ENCODE results near the gene CDKN2B-AS1.
A peak's percentile ranks its signal among the peaks of the same experiment; 100 is the strongest.

CDKN2B-AS1 gene

GRCh38 chr9:21982861-21983560, 11.6 kb upstream of the CDKN2B-AS1 start:
- H3K27me3 ChIP-seq (ENCODE audit: control insufficient read depth, insufficient read depth, low read length): peaks cover 27% of the 10 kb centered on the region
- no peaks in the 10 kb centered on the region for H3K4me1 ChIP-seq (ENCODE audit: control insufficient read depth, insufficient read depth, low read length)
- no peak overlapping the region for H3K4me3 ChIP-seq (ENCODE audit: low read length)
- no peak overlapping the region for H3K27ac ChIP-seq (ENCODE audit: low read length)
- no peaks in the 10 kb centered on the region for H3K9me3 ChIP-seq (ENCODE audit: control insufficient read depth, insufficient read depth, low read length)
- DNase-seq (ENCODE audit: low read depth, low spot score): no peak
- H3K36me3 ChIP-seq (ENCODE audit: control insufficient read depth, insufficient read depth, low read length): no peaks in the 10 kb centered on the region
- no CpG with 5 or more reads among the region's 1 CpG for WGBS (ENCODE audit: insufficient coverage, insufficient read length)

GRCh38 chr9:21983561-21983935, 11.0 kb upstream of the CDKN2B-AS1 start:
- Histone ChIP-seq H3K27me3 (ENCODE audit: control insufficient read depth, insufficient read depth, low read length) (peaks cover 29% of the 10 kb centered on the region), H3K27ac (ENCODE audit: low read length) (no peak overlapping the region), H3K4me1 (ENCODE audit: control insufficient read depth, insufficient read depth, low read length) (no peaks in the 10 kb centered on the region), H3K36me3 (ENCODE audit: control insufficient read depth, insufficient read depth, low read length) (no peaks in the 10 kb centered on the region), H3K4me3 (ENCODE audit: low read length) (no peak overlapping the region), H3K9me3 (ENCODE audit: control insufficient read depth, insufficient read depth, low read length) (no peaks in the 10 kb centered on the region)
- no CpG with 5 or more reads among the region's 1 CpG for WGBS (ENCODE audit: insufficient coverage, insufficient read length)
- no peak for DNase-seq (ENCODE audit: low read depth, low spot score)

GRCh38 chr9:21984101-21984500, 10.5 kb upstream of the CDKN2B-AS1 start:
- H3K4me3 ChIP-seq (ENCODE audit: low read length): no peak overlapping the region
- no peaks in the 10 kb centered on the region for H3K4me1 ChIP-seq (ENCODE audit: control insufficient read depth, insufficient read depth, low read length)
- H3K27me3 ChIP-seq (ENCODE audit: control insufficient read depth, insufficient read depth, low read length): peaks cover 27% of the 10 kb centered on the region
- no peak for DNase-seq (ENCODE audit: low read depth, low spot score)
- H3K27ac ChIP-seq (ENCODE audit: low read length): no peak overlapping the region
- no peaks in the 10 kb centered on the region for H3K9me3 ChIP-seq (ENCODE audit: control insufficient read depth, insufficient read depth, low read length)
- no peaks in the 10 kb centered on the region for H3K36me3 ChIP-seq (ENCODE audit: control insufficient read depth, insufficient read depth, low read length)

- Histone ChIP-seq H3K4me1 (ENCODE audit: control insufficient read depth, insufficient read depth, low read length) (no peaks in the 10 kb centered on the region), H3K36me3 (ENCODE audit: control insufficient read depth, insufficient read depth, low read length) (no peaks in the 10 kb centered on the region), H3K27ac (ENCODE audit: low read length) (no peak overlapping the region), H3K27me3 (ENCODE audit: control insufficient read depth, insufficient read depth, low read length) (peaks cover 31% of the 10 kb centered on the region), H3K4me3 (ENCODE audit: low read length) (no peak overlapping the region), H3K9me3 (ENCODE audit: control insufficient read depth, insufficient read depth, low read length) (no peaks in the 10 kb centered on the region)
- WGBS (ENCODE audit: insufficient coverage, insufficient read length): no CpG with 5 or more reads among the region's 5 CpGs
- no peak for DNase-seq (ENCODE audit: low read depth, low spot score)
Measured at GRCh38 chr9:21985964-21986667, 8.5 kb upstream of the CDKN2B-AS1 start.

GRCh38 chr9:21988056-21988990, 6.3 kb upstream of the CDKN2B-AS1 start:
- no peak for DNase-seq (ENCODE audit: low read depth, low spot score)
- Histone ChIP-seq H3K27ac (ENCODE audit: low read length) (no peak overlapping the region), H3K4me3 (ENCODE audit: low read length) (no peak overlapping the region), H3K4me1 (ENCODE audit: control insufficient read depth, insufficient read depth, low read length) (no peaks in the 10 kb centered on the region), H3K9me3 (ENCODE audit: control insufficient read depth, insufficient read depth, low read length) (no peaks in the 10 kb centered on the region), H3K27me3 (ENCODE audit: control insufficient read depth, insufficient read depth, low read length) (peaks cover 38% of the 10 kb centered on the region), H3K36me3 (ENCODE audit: control insufficient read depth, insufficient read depth, low read length) (no peaks in the 10 kb centered on the region)
- no CpG with 5 or more reads among the region's 9 CpGs for WGBS (ENCODE audit: insufficient coverage, insufficient read length)

- no peak overlapping the region for H3K27ac ChIP-seq (ENCODE audit: low read length)
- WGBS (ENCODE audit: insufficient coverage, insufficient read length): no CpG with 5 or more reads among the region's 35 CpGs
Measured at GRCh38 chr9:21989440-21990189, 5.0 kb upstream of the CDKN2B-AS1 start.

GRCh38 chr9:21991072-21991959, 3.3 kb upstream of the CDKN2B-AS1 start:
- no peak overlapping the region for H3K4me3 ChIP-seq (ENCODE audit: low read length)
- peaks cover 49% of the 10 kb centered on the region for H3K27me3 ChIP-seq (ENCODE audit: control insufficient read depth, insufficient read depth, low read length)
- no peaks in the 10 kb centered on the region for H3K36me3 ChIP-seq (ENCODE audit: control insufficient read depth, insufficient read depth, low read length)
- no peaks in the 10 kb centered on the region for H3K9me3 ChIP-seq (ENCODE audit: control insufficient read depth, insufficient read depth, low read length)
- H3K27ac ChIP-seq (ENCODE audit: low read length): no peak overlapping the region
- no peak for DNase-seq (ENCODE audit: low read depth, low spot score)
- H3K4me1 ChIP-seq (ENCODE audit: control insufficient read depth, insufficient read depth, low read length): no peaks in the 10 kb centered on the region
- no CpG with 5 or more reads among the region's 5 CpGs for WGBS (ENCODE audit: insufficient coverage, insufficient read length)

More at GRCh38 chr9:21989440-21990189, 5.0 kb upstream of the CDKN2B-AS1 start:
- Histone ChIP-seq H3K4me3 (ENCODE audit: low read length) (peak overlapping the region; percentile 19; the same call in 1 of the 2 replicates), H3K27me3 (ENCODE audit: control insufficient read depth, insufficient read depth, low read length) (peaks cover 42% of the 10 kb centered on the region), H3K9me3 (ENCODE audit: control insufficient read depth, insufficient read depth, low read length) (no peaks in the 10 kb centered on the region), H3K36me3 (ENCODE audit: control insufficient read depth, insufficient read depth, low read length) (no peaks in the 10 kb centered on the region), H3K4me1 (ENCODE audit: control insufficient read depth, insufficient read depth, low read length) (no peaks in the 10 kb centered on the region)
- DNase-seq (ENCODE audit: low read depth, low spot score): no peak

- no CpG with 5 or more reads among the region's 4 CpGs for WGBS (ENCODE audit: insufficient coverage, insufficient read length)
- no peaks in the 10 kb centered on the region for H3K9me3 ChIP-seq (ENCODE audit: control insufficient read depth, insufficient read depth, low read length)
- H3K4me3 ChIP-seq (ENCODE audit: low read length): no peak overlapping the region
- H3K4me1 ChIP-seq (ENCODE audit: control insufficient read depth, insufficient read depth, low read length): no peaks in the 10 kb centered on the region; the same call in 1 of the 2 replicates
- H3K27me3 ChIP-seq (ENCODE audit: control insufficient read depth, insufficient read depth, low read length): peaks cover 51% of the 10 kb centered on the region
- no peak overlapping the region for H3K27ac ChIP-seq (ENCODE audit: low read length)
- no peak for DNase-seq (ENCODE audit: low read depth, low spot score)
- H3K36me3 ChIP-seq (ENCODE audit: control insufficient read depth, insufficient read depth, low read length): no peaks in the 10 kb centered on the region
Measured at GRCh38 chr9:21993007-21993406, 1.6 kb upstream of the CDKN2B-AS1 start.

GRCh38 chr9:21993893-21994555, 567 bp upstream of the CDKN2B-AS1 start, which contains the start of gene CDKN2A:
Gene CDKN2A, minus strand, starts transcription at chr9:21994392.
- Histone ChIP-seq H3K4me3 (ENCODE audit: low read length) (peak within 1 kb of the TSS; percentile 56; the same call in 1 of the 2 replicates), H3K4me1 (ENCODE audit: control insufficient read depth, insufficient read depth, low read length) (no peaks in the 10 kb centered on the region; the same call in 1 of the 2 replicates), H3K9me3 (ENCODE audit: control insufficient read depth, insufficient read depth, low read length) (no peaks in the 10 kb centered on the region), H3K27me3 (ENCODE audit: control insufficient read depth, insufficient read depth, low read length) (peaks cover 44% of the 10 kb centered on the region), H3K36me3 (ENCODE audit: control insufficient read depth, insufficient read depth, low read length) (no peaks in the 10 kb centered on the region), H3K27ac (ENCODE audit: low read length) (no peak within 1 kb of the TSS)
- no CpG with 5 or more reads among the region's 53 CpGs for WGBS (ENCODE audit: insufficient coverage, insufficient read length)
- DNase-seq (ENCODE audit: low read depth, low spot score): no peak

Data from iPS DF 6.9 (cell line).